Measurements from ENCODE around the gene UGT2A3.

Gene UGT2A3

DNA sequence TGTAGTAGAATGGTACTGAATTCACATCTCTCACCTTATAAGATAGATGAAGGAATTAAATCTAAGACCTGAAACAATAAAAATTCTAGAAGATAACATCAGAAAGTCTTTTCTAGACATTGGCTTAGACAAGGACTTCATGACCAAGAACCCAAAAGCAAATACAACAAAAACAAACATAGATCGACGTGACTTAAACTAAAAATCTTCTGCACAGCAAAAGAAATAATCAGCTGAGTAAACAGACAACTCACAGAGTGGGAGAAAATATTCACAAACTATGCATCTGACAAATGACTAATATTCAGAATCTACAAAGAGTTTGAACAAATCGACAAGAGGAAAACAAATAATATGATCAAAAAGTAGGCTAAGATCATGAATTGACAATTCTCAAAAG, 38.8 kb downstream of the UGT2A3 start:
- DNase-seq (ENCODE audit: low read depth), result no peak

DNA sequence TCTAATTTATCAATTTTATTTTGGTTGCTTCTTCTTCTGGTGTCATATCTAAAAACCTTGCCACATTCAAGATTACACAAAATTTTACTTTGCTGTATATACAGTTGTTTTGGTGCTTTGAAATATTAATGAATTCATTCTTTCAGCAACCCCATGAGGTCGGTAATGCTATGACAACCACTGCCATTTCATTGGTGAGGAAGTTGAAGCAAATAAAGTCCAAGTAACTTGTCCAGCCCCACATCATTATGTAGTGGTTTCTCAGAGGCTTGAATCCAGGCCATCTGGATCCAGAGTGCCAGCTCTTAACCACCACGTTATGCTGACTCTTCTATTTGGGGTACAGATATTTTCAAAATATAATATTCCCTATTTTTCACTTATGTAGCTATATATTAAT, 42.2 kb downstream of the UGT2A3 start:
- no peak for DNase-seq (ENCODE audit: low read depth)

GRCh38 chr4:68907788-68908700, 43.6 kb downstream of the UGT2A3 start:
- DNase-seq (ENCODE audit: low read depth), result no peak

- DNase-seq (ENCODE audit: low read depth), result no peak
Measured at GRCh38 chr4:68907245-68907644, 44.4 kb downstream of the UGT2A3 start.

GRCh38 chr4:68906780-68907137, 44.8 kb downstream of the UGT2A3 start:
- DNase-seq (ENCODE audit: low read depth), result no peak

- DNase-seq (ENCODE audit: low read depth), result no peak
Measured at GRCh38 chr4:68905939-68906779, 45.4 kb downstream of the UGT2A3 start.

DNA sequence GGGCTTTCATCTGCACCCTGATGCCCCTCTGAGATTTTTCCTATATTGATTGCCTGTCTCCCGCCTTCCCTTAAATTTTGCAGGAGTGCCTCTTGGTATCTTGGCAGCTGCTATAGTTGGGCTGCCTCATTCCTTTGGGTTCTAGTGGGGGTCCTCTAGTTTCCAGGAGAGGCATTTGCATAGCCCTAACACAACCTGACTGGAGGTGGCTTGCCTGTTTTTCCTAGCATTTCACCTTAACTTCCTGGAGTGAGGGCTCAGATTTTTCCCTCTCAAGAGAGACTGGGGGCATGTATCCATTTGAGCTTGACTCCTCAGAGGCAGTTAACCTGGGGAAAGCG, 46.0 kb downstream of the UGT2A3 start:
- DNase-seq (ENCODE audit: low read depth), result no peak

- DNase-seq (ENCODE audit: low read depth), result no peak
Measured at GRCh38 chr4:68904786-68905185, 46.8 kb downstream of the UGT2A3 start.

GRCh38 chr4:68896749-68897148, 54.9 kb downstream of the UGT2A3 start:
- no peak for DNase-seq (ENCODE audit: low read depth)

DNA sequence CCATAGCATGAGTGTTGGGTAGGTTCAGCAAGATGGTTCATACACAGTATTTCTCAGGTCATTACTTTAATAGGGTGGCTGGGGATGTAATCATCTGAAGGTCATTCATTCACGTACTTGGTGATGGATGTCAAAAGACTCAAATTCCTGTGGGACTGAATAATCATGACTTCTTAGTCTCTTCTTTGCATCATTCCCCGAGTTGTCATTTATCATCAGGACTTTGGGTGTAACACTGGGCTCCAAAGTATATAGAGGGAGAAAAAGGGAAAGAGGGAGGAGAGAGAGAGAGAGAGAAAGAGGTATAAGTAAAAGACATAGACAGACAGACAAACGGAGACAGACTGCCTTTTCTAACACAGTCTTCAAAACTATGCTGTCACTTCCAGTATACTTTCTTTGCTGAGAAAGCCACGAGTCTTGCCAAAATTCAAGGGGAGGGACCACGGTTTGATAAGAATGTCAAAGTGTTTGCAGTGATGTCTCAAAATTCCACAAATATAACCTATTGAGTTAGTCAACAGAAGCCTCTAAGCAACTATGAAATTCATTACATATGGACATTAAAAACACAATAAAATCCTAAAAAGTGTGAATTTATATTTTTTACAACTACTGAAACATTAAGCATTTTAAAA, 55.9 kb downstream of the UGT2A3 start:
- no peak for DNase-seq (ENCODE audit: low read depth)

GRCh38 chr4:68892861-68893260, 58.7 kb downstream of the UGT2A3 start:
- no peak for DNase-seq (ENCODE audit: low read depth)

- DNase-seq (ENCODE audit: low read depth), result no peak
Measured at GRCh38 chr4:68891678-68892077, 59.9 kb downstream of the UGT2A3 start.

DNA sequence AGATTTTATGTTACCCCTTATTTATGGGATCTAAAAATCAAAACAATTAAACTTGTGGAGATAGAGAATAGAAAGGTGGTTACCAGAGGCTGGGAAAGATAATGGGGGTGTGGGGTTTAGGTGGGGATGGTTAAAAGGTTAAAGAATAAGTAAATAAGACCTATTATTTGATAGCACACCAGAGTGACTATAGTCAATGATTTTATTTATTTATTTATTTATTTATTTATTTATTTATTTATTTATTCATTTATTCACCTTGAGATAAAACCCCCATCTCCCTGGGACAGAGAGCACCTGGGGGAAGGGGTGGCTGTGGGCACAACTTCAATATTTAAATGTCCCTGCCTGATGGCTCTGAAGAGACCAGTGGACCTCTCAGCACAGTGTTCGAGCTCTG, 66.1 kb downstream of the UGT2A3 start:
- no peak for DNase-seq (ENCODE audit: low read depth)

GRCh38 chr4:68883870-68884269, 67.7 kb downstream of the UGT2A3 start:
- no peak for DNase-seq (ENCODE audit: low read depth)
